NCI-H1436 treated with DMSO at 0.1 percent for 48 hours (cell line): ENCODE data around the gene ZNF214.
"Not testable (repeated sequence)": the region's sequence is repeated elsewhere in the genome, so short reads cannot be mapped to it uniquely, and the experiment has no call there.

Source experiments
- DNase-seq: peaks from one replicate; lab custom pipeline; 2025; lab: John Stamatoyannopoulos, UW

The ZNF214 gene

DNA sequence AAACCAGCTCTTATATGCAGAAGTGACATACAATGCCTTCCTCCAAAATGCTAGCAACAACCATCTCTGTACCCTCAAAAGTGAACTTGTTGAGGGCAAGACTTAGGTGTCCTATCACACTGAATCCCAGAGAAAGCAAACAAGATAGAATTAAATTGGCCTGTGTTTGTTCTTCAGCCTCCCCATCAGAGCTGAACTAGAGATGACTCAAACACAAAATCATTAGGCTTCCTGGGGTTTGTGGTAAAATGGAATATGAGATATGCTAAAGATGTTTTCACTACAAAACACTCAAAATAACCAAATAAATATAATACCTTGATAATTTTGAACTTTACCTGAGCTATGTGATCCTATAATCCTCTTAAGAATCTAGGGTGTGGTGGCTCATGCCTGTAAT lies 31.6 kb downstream of the ZNF214 start:
- no peak for DNase-seq

DNA sequence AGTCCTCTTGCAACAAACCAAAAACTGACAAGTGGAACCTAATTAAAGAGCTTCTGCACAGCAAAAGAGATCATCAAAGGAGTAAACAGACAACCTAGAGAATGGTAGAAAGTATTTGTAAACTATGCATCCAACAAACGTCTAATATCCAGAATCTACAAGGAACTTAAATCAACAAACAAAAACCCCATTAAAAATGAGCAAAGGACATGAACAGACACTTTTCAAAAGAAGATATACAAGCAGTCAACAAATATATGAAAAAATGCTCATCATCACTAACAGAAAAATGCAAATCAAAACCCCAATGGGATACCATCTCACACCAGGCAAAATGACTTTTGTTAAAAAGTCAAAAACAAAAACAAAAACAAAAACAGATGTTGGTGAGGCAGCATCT lies 33.7 kb downstream of the ZNF214 start:
- DNase-seq: no peak

DNA sequence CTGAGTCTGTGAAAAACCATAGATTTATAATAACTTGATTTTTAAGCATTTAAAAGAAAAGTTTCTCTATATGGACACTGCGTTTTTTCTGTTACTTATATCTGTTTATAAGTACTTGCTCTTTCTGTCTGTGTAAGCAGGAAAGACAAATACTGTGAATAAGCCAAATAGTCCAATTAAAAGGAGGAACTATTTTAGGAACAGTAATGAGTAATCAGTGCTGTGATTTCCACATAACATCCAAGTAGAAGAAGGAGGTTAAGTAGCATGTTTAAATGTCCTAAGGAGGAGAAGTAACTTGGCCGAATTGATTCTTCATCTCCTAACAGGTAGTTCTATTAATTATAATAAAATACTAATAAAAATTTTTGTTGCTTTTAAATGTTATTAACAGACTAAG lies 40.8 kb downstream of the ZNF214 start:
- no peak for DNase-seq

DNA sequence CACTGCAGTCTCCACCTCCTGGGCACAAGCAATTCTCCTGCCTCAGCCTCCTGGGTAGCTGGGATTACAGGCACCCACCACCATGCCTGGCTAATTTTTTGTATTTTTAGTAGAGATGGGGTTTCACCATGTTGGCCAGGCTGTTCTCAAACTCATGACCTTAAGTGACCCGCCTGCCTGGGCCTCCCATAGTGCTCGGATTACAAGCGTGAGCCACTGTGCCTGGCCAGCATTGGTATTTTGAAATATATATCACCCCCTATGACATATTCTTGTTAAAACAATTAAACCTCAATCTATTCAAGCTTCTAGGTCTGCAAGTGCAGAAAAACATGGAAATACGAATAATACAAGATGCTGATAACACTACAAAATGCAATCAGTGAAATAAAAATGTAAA lies 50.3 kb downstream of the ZNF214 start:
- not testable (repeated sequence) for DNase-seq

DNA sequence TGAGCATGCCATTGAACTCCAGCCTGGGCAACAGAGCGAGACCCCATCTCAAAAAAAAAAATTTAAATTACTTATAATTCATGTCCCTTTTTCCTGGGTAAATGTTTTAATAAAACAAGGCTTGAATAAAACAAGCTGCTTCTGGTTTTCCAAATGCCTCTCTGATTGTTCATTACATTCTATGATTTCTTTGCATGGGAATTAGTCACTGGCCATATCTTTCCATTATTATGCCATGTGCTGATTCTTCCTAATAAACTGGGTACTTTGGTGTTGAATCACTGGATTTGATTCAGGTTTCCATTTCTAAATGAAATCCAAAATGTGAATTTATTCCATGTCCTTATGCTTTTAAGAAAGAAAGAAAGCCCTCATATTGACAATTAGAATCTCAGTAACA lies 51.3 kb downstream of the ZNF214 start:
- no peak for DNase-seq

DNA sequence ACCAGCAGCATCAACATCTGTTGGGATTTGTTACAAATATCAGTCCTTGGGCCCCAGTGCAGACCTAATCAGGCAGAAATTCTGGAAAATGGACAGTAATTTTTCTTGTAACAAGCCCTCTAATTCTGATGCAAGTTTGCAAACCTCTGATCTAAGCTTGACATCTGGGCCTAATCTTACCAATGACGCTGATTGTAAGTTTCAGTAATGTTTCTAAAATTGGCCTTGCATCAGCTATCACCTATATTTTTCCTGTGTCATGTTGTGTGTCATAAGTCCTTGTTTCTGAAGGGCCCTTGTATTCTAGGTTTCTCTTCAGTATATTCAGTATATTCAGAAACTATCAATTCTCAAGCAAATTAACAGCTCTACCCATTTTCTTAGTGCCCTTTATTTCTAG lies 57.5 kb downstream of the ZNF214 start:
- DNase-seq: no peak

DNA sequence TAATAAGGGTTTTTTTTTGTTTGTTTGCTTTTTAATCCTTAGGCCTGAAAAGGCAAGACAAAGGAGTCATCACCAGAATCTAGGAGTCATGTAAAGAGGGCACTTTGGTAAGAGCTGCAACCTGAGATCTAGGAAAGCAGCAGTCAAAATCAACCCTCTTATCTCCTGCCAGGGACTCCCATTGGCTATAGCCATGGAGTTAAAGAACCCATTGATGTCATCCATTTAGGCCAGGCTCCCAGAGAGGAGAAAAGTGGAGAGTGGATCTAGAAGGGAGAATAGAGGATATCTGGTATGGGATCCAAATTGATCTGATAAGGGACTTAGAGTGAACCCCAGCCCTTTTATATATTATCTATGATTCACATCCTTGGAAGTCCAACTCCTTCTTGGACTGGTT lies 58.0 kb downstream of the ZNF214 start:
- no peak for DNase-seq

DNA sequence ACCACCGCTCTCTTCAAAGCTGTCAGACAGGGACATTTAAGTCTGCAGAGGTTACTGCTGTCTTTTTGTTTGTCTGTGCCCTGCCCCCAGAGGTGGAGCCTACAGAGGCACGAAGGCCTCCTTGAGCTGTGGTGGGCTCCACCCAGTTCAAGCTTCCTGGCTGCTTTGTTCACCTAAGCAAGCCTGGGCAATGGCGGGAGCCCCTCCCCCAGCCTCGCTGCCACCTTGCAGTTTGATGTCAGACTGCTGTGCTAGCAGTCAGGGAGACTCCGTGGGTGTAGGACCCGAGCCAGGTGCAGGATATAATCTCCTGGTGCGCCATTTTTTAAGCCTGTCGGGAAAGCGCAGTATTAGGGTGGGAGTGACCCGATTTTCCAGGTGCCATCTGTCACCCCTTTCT lies 65.9 kb downstream of the ZNF214 start:
- not testable (repeated sequence) for DNase-seq
